DOHH2 (cell line): ENCODE data around the gene ACACB.

Source experiments
- EZH2phosphoT487 ChIP-seq: fragments of 200-600 bp; sonication (generic); IDR thresholded peaks from 2 replicates; pipeline ENCODE4 v1.6.1; 2017; ENCODE audit warnings: borderline replicate concordance, mild to moderate bottlenecking, antibody characterized with exemption, low read length, moderate library complexity, mixed read lengths
- TF ChIP-seq, protein P1 (sequence below): fragments of 200-600 bp; sonication (generic); IDR thresholded peaks from one replicate; pipeline ENCODE4 v1.5.1; 2014; ENCODE audit warnings: antibody characterized with exemption, mild to moderate bottlenecking, low read depth, low read length; ENCODE audit not compliant: poor library complexity, severe bottlenecking

DNA sequence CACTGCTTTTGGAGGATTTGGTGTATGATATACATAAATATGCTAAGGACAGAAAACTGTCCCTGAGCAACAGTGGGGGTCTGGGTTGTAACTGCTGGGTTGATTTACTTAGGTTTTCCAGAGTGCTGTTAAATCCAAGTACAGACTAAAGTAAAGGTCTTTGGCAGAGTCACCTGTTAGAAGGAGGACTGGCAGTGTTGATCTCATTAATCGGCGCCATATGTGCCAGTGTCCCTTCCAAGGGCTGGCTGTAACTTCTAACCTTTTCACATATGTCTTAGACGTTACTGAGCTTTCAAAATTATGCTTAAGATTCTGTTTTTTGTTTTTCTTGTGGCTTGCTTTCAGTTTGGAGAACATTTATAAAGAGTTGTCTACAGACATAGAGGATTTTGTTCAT, 13.9 kb upstream of the ACACB start:
- TF ChIP-seq, protein P1, sequence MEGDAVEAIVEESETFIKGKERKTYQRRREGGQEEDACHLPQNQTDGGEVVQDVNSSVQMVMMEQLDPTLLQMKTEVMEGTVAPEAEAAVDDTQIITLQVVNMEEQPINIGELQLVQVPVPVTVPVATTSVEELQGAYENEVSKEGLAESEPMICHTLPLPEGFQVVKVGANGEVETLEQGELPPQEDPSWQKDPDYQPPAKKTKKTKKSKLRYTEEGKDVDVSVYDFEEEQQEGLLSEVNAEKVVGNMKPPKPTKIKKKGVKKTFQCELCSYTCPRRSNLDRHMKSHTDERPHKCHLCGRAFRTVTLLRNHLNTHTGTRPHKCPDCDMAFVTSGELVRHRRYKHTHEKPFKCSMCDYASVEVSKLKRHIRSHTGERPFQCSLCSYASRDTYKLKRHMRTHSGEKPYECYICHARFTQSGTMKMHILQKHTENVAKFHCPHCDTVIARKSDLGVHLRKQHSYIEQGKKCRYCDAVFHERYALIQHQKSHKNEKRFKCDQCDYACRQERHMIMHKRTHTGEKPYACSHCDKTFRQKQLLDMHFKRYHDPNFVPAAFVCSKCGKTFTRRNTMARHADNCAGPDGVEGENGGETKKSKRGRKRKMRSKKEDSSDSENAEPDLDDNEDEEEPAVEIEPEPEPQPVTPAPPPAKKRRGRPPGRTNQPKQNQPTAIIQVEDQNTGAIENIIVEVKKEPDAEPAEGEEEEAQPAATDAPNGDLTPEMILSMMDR: no peak
- no peak for TF ChIP-seq EZH2phosphoT487
